HCT116 (cell line): ENCODE data around the gene CHST12. TPM values are rescaled to one million over a fixed set of nuclear protein-coding genes. Genes with fewer than 3 reads are reported as not detected.

Source experiments
- ATAC-seq: fragments of 200-7000 bp; cut with Tn5 transposase; 2 replicates; pipeline ENCODE4 v1.9.1; 2020; ENCODE audit warnings: mild to moderate bottlenecking, moderate library complexity
- BruUV-seq: library from RNA; stranded (reverse); fragments of 400-500 nt; replicated peaks from 2 replicates; lab custom pipeline; 2021; lab: Mats Ljungman, UMichigan
- CTCF ChIA-PET: fragments of 300-600 bp; sonication (Branson Sonifier 250); formaldehyde crosslinking; loops from one replicate; lab custom pipeline; 2021; ENCODE audit warnings: antibody characterized with exemption; lab: Charles Lee
- POLR2A ChIA-PET: fragments of 300-600, 350-600 bp; sonication (Branson Sonifier 250); formaldehyde crosslinking; loops from one replicate; lab custom pipeline; 2021; ENCODE audit warnings: antibody characterized with exemption; lab: Charles Lee
- RAD21 ChIA-PET, 2 experiments: fragments of 300-600 bp; sonication (Branson Sonifier 250); formaldehyde crosslinking; loops; one replicate each; lab custom pipeline; 2023; ENCODE audit warnings: low total read pairs in 2 of 2; ENCODE audit not compliant: uncharacterized antibody in 2 of 2, unreplicated experiment in 2 of 2, low non-redundant PET in 1 of 2; lab: Charles Lee
- DNase-seq: peaks from one replicate; pipeline ENCODE4 v3.0.0-alpha.2; 2010; ENCODE audit warnings: low read depth, low spot score
- H2AFZ ChIP-seq: fragments of 200-600 bp; shearing (Covaris generic), sonication (generic); 2 replicates; pipeline ENCODE4 v1.6.1; 2017; ENCODE audit warnings: low read depth, mixed run types, mixed read lengths, antibody characterized with exemption, low read length; ENCODE audit not compliant: poor library complexity, severe bottlenecking
- H3K27ac ChIP-seq: 2 replicates; pipeline ENCODE4 v1.5.1; 2012; ENCODE audit warnings: low read depth, low read length
- H3K27me3 ChIP-seq: fragments of 200-600 bp; sonication (generic); 2 replicates; pipeline ENCODE4 v1.6.1; 2016; ENCODE audit warnings: mixed run types, low read length, mixed read lengths; ENCODE audit not compliant: insufficient read depth
- H3K36me3 ChIP-seq, 2 experiments: fragments of 200-500 bp in 1 of 2; fragments of 200-600 bp in 1 of 2; sonication (Bioruptor generic) in 1 of 2; sonication (generic) in 1 of 2; 2 replicates each; pipeline versions ENCODE4 v1.5.1 to v1.6.1; 2014 to 2016; ENCODE audit warnings: low read length in 2 of 2, inconsistent platforms in 1 of 2, mixed read lengths in 1 of 2, mixed run types in 1 of 2; ENCODE audit not compliant: insufficient read depth in 2 of 2, control insufficient read depth in 1 of 2
- H3K4me1 ChIP-seq, 2 experiments: fragments of 200-600 bp in 1 of 2; sonication (generic) in 1 of 2; 2 replicates each; pipeline versions ENCODE4 v1.5.1 to v1.6.1; 2012 to 2017; ENCODE audit warnings: low read length in 2 of 2, inconsistent platforms in 1 of 2, mild to moderate bottlenecking in 1 of 2, mixed read lengths in 1 of 2, mixed run types in 1 of 2, moderate library complexity in 1 of 2; ENCODE audit not compliant: insufficient read depth in 2 of 2, control insufficient read depth in 1 of 2
- H3K4me2 ChIP-seq: fragments of 200-600 bp; sonication (generic); 2 replicates; pipeline ENCODE4 v1.6.1; 2017; ENCODE audit warnings: mixed run types, low read length, mixed read lengths
- H3K4me3 ChIP-seq, 2 experiments: fragments of 200-600 bp in 1 of 2; sonication (generic) in 1 of 2; replicated peaks in 1 of 2; 2 replicates each; pipeline ENCODE4 v1.5.1; 2011 to 2016; ENCODE audit warnings: low read length in 2 of 2, control low read depth in 1 of 2, low read depth in 1 of 2, mild to moderate bottlenecking in 1 of 2, mixed read lengths in 1 of 2, mixed run types in 1 of 2
- H3K79me2 ChIP-seq: fragments of 200-600 bp; sonication (generic); 2 replicates; pipeline ENCODE4 v1.6.1; 2017; ENCODE audit warnings: mild to moderate bottlenecking, mixed run types, low read length, moderate library complexity, mixed read lengths; ENCODE audit not compliant: insufficient read depth
- H3K9ac ChIP-seq: fragments of 200-600 bp; sonication (generic); 2 replicates; pipeline ENCODE4 v1.6.1; 2016; ENCODE audit warnings: low read length, mixed read lengths
- H3K9me2 ChIP-seq: fragments of 200-600 bp; sonication (generic), shearing (Covaris generic); 2 replicates; pipeline ENCODE4 v1.6.1; 2017; ENCODE audit warnings: mixed run types, mild to moderate bottlenecking, moderate library complexity; ENCODE audit not compliant: insufficient read depth
- H3K9me3 ChIP-seq, 2 experiments: fragments of 200-500 bp in 1 of 2; fragments of 200-600 bp in 1 of 2; sonication (Bioruptor generic) in 1 of 2; sonication (generic) in 1 of 2; 2 replicates each; pipeline ENCODE4 v1.6.1; 2014 to 2017; ENCODE audit warnings: low read length in 2 of 2, mixed read lengths in 2 of 2, inconsistent platforms in 1 of 2, low read depth in 1 of 2, mild to moderate bottlenecking in 1 of 2, mixed run types in 1 of 2, moderate library complexity in 1 of 2; ENCODE audit not compliant: control insufficient read depth in 1 of 2, insufficient read depth in 1 of 2
- H4K20me1 ChIP-seq: fragments of 200-600 bp; sonication (generic), shearing (Covaris generic); 2 replicates; pipeline ENCODE4 v1.6.1; 2017; ENCODE audit warnings: mixed run types, mild to moderate bottlenecking, moderate library complexity; ENCODE audit not compliant: insufficient read depth
- CEBPB ChIP-seq: IDR thresholded peaks from 2 replicates; pipeline ENCODE4 v1.6.1; 2012; ENCODE audit warnings: low read depth
- CTCF ChIP-seq, 3 experiments: fragments of 200-600 bp in 1 of 3; sonication (generic) in 1 of 3; IDR thresholded peaks in 2 of 3; conservative IDR thresholded peaks in 1 of 3; 2 replicates each; pipeline ENCODE4 v1.5.1; 2012 to 2017; ENCODE audit warnings: low read depth in 2 of 3, low read length in 2 of 3, antibody characterized with exemption in 1 of 3, borderline replicate concordance in 1 of 3, control low read depth in 1 of 3, mild to moderate bottlenecking in 1 of 3, mixed read lengths in 1 of 3, mixed run types in 1 of 3, moderate library complexity in 1 of 3; ENCODE audit not compliant: insufficient read depth in 1 of 3
- ELF1 ChIP-seq: IDR thresholded peaks from 2 replicates; pipeline ENCODE4 v1.6.1; 2012; ENCODE audit warnings: low read depth, borderline replicate concordance
- JUND ChIP-seq: IDR thresholded peaks from 2 replicates; pipeline ENCODE4 v1.6.1; 2012
- MAX ChIP-seq: IDR thresholded peaks from 2 replicates; pipeline ENCODE4 v1.6.1; 2012
- POLR2A ChIP-seq: IDR thresholded peaks from 2 replicates; pipeline ENCODE4 v1.7.0; 2011; ENCODE audit warnings: borderline replicate concordance; ENCODE audit not compliant: insufficient read depth, insufficient read length; ENCODE audit errors: extremely low read depth
- RAD21 ChIP-seq: IDR thresholded peaks from 2 replicates; pipeline ENCODE4 v1.6.1; 2012; ENCODE audit warnings: low read depth, mild to moderate bottlenecking
- SIN3A ChIP-seq: IDR thresholded peaks from 2 replicates; pipeline ENCODE4 v1.6.1; 2012; ENCODE audit warnings: low read depth
- SP1 ChIP-seq: IDR thresholded peaks from 2 replicates; pipeline ENCODE4 v1.6.1; 2012; ENCODE audit warnings: low read depth
- SRF ChIP-seq: IDR thresholded peaks from 2 replicates; pipeline ENCODE4 v1.6.1; 2012; ENCODE audit warnings: low read depth
- YY1 ChIP-seq: IDR thresholded peaks from 2 replicates; pipeline ENCODE4 v1.6.1; 2011; ENCODE audit warnings: low read length, low read depth, moderate library complexity, mild to moderate bottlenecking; ENCODE audit not compliant: insufficient replicate concordance; ENCODE audit errors: extremely low read depth
- ZBTB33 ChIP-seq: IDR thresholded peaks from 2 replicates; pipeline ENCODE4 v1.6.1; 2011; ENCODE audit warnings: mild to moderate bottlenecking, low read length, moderate library complexity; ENCODE audit not compliant: insufficient replicate concordance; ENCODE audit errors: extremely low read depth
- ZFX ChIP-seq: fragments of 450-650 bp; IDR thresholded peaks from 2 replicates; pipeline ENCODE4 v1.6.1; 2017
- ZNF274 ChIP-seq: fragments of 200-500 bp; sonication (Bioruptor generic); IDR thresholded peaks from 2 replicates; pipeline ENCODE4 v1.6.1; 2014; ENCODE audit warnings: mild to moderate bottlenecking, low read depth, low read length, inconsistent platforms
- intact Hi-C: fragments of 100-400 bp; cut with micrococcal nuclease; formaldehyde crosslinking; loops from 2 replicates; pipeline ENCODE4 v1.10.0; 2022
- total RNA-seq: library from RNA; stranded (reverse); gene quantifications from one replicate; pipeline ENCODE4 v1.2.1, GENCODE V29; 2021; ENCODE audit not compliant: unreplicated experiment

Gene CHST12
- total RNA-seq, 1 experiment from 2014 or later = 14.2 TPM

GRCh38 chr7:2475678-2476015 is 72.2 kb downstream of the CHST12 start:
- Histone ChIP-seq H3K4me1 (peaks cover 11 to 21% of the 10 kb centered on the region in 2 experiments; a peak in 2 of 4 replicates), H3K79me2 (no peaks in the 10 kb centered on the region), H3K36me3 (no peaks in the 10 kb centered on the region), H3K9ac (no peak overlapping the region), H3K27me3 (no peaks in the 10 kb centered on the region), H4K20me1 (no peaks in the 10 kb centered on the region), H3K9me2 (no peaks in the 10 kb centered on the region), H2AFZ (no peak overlapping the region), H3K4me3 (no peak overlapping the region), H3K27ac (no peak overlapping the region), H3K9me3 (no peaks in the 10 kb centered on the region), H3K4me2 (no peak overlapping the region)
- CTCF ChIA-PET = no interaction called here
- POLR2A ChIA-PET = no interaction called here
- TF ChIP-seq JUND (no peak), SRF (no peak), RAD21 (no peak), MAX (no peak), ELF1 (no peak), POLR2A (no peak), YY1 (no peak), ZFX (no peak), SIN3A (no peak), ZBTB33 (no peak), CEBPB (no peak), ZNF274 (no peak), CTCF (IDR thresholded peaks at IDR 0.05 in 2 of 3, conservative IDR thresholded peaks at IDR 0.05 in 1 of 3; ENCODE audit: borderline replicate concordance in 1 of 3, insufficient read depth in 1 of 3, low read depth in 2 of 3, low read length in 2 of 3) (no peak), SP1 (no peak)
- intact Hi-C loops = no loop called here
- RAD21 ChIA-PET = no interaction called here
- DNase-seq (no peak), ATAC-seq (no peak)
- no TSS peak for BruUV-seq
